ENCODE results near the gene KMT2B.
"Not testable (repeated sequence)": the region's sequence is repeated elsewhere in the genome, so short reads cannot be mapped to it uniquely, and the experiment has no call there.

The KMT2B gene, protein sequence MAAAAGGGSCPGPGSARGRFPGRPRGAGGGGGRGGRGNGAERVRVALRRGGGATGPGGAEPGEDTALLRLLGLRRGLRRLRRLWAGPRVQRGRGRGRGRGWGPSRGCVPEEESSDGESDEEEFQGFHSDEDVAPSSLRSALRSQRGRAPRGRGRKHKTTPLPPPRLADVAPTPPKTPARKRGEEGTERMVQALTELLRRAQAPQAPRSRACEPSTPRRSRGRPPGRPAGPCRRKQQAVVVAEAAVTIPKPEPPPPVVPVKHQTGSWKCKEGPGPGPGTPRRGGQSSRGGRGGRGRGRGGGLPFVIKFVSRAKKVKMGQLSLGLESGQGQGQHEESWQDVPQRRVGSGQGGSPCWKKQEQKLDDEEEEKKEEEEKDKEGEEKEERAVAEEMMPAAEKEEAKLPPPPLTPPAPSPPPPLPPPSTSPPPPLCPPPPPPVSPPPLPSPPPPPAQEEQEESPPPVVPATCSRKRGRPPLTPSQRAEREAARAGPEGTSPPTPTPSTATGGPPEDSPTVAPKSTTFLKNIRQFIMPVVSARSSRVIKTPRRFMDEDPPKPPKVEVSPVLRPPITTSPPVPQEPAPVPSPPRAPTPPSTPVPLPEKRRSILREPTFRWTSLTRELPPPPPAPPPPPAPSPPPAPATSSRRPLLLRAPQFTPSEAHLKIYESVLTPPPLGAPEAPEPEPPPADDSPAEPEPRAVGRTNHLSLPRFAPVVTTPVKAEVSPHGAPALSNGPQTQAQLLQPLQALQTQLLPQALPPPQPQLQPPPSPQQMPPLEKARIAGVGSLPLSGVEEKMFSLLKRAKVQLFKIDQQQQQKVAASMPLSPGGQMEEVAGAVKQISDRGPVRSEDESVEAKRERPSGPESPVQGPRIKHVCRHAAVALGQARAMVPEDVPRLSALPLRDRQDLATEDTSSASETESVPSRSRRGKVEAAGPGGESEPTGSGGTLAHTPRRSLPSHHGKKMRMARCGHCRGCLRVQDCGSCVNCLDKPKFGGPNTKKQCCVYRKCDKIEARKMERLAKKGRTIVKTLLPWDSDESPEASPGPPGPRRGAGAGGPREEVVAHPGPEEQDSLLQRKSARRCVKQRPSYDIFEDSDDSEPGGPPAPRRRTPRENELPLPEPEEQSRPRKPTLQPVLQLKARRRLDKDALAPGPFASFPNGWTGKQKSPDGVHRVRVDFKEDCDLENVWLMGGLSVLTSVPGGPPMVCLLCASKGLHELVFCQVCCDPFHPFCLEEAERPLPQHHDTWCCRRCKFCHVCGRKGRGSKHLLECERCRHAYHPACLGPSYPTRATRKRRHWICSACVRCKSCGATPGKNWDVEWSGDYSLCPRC (N-terminal part only)

DNA sequence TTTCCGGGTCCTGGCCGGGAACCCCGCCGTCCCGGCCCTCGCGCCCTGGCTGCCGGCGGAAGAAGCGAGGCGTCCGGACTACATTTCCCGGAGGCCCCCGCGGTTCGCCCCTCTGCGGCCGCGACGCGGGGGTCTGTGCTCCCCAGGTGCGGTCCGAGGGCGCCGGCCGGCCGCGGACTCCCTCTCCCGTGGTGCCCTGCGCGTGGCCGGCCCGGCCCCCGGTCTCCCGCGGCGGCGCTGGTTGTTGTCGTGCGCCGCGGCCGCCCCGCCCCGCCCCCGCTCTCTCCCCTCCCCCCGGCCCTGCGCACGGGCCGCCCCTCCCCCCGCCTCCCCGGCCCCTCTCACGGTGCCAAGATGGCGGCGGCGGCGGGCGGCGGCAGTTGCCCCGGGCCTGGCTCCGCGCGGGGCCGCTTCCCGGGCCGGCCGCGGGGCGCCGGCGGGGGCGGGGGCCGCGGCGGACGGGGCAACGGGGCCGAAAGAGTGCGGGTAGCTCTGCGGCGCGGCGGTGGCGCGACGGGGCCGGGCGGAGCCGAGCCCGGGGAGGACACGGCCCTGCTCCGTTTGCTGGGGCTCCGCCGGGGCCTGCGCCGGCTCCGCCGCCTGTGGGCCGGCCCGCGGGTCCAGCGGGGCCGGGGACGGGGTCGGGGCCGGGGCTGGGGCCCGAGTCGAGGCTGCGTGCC, at the start of gene KMT2B:
TSS of gene KMT2B (plus strand) at position 339 of the 680 bp plus-strand sequence. CDS start at position 355, 16 bp downstream.
- DNase-seq (ENCODE audit: insufficient read length, low spot score) (peak; percentile 97), FAIRE-seq (no peak)

DNA sequence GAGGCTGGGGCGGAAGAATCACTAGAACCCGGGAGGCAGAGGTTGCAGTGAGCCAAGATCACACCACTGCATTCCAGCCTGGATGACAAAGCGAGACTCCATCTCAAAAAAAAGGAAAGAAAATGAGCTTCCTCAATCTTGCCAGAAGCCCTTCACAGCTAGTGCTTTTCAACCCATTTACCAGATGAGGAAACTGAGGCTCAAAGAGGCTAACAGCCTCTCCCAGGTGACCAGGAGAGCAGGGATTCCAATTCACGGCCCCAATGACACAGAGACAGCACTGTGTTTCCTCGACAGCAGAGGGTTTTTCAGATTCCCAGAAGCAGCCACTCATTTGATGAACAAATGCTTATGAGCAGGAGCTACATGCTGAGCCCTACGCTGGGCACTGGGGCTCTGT, 48.2 kb upstream of the KMT2B start:
- no peak for DNase-seq (ENCODE audit: insufficient read length, low spot score)
- FAIRE-seq = no peak

DNA sequence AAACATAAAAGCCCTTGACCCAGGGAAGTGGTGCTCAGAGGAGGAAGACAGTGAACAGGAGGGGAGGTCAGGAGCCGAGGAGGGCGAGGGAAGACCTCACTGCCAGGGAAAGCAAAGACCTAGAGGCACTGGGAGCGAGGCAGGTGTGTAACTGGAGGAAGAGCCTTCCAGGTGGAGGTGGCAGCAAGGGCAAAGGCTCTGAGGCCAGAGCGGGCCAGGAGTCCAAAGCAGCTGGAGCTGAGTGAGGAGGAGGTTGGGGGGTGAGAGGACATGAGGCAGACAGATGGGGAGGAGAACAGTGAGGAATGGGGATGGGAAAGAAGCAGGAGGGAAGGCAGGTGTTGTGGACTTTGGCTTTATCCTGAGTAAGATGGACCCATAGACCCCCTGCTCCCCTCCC, 47.8 kb upstream of the KMT2B start:
- no peak for FAIRE-seq
- no peak for DNase-seq (ENCODE audit: insufficient read length, low spot score)

DNA sequence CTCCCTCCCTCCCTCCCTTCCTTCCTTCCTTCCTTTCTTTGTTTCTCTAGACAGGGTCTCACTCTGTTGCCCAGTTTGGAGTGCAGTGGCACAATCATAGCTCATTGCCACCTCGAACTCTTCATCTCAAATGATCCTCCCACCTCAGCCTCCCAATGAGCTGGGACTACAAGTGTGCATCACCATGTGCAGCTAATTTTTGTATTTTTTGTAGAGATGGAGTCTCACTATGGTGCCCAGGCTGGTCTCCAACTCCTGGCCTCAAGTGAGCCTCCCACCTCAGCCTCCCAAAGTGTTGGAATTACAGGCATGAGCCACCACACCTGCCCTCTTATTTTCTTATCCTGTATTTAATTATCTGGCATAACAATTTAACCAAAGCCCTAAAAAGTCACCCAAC, 47.1 kb upstream of the KMT2B start:
- DNase-seq (ENCODE audit: insufficient read length, low spot score) (no peak), FAIRE-seq (no peak)

DNA sequence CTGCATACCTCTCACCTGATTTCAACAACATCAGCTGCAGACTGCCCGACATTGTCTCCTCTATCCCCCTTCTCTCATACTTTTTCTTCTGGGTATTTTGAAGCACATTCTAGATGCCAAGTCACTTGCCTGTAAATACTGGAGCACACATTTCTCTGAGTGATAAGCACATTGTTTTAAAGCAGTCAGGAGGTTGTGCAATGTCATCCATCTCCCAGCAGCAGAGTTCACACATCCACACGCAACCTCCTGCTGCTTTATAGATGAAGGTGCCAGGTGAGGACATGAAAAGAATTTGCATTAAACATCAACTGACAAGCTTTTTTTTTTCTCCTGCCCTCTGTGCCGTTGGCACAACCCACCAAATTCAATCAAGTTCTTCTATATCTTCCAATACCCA, 46.0 kb upstream of the KMT2B start:
- DNase-seq (ENCODE audit: insufficient read length, low spot score) (no peak), FAIRE-seq (no peak)

DNA sequence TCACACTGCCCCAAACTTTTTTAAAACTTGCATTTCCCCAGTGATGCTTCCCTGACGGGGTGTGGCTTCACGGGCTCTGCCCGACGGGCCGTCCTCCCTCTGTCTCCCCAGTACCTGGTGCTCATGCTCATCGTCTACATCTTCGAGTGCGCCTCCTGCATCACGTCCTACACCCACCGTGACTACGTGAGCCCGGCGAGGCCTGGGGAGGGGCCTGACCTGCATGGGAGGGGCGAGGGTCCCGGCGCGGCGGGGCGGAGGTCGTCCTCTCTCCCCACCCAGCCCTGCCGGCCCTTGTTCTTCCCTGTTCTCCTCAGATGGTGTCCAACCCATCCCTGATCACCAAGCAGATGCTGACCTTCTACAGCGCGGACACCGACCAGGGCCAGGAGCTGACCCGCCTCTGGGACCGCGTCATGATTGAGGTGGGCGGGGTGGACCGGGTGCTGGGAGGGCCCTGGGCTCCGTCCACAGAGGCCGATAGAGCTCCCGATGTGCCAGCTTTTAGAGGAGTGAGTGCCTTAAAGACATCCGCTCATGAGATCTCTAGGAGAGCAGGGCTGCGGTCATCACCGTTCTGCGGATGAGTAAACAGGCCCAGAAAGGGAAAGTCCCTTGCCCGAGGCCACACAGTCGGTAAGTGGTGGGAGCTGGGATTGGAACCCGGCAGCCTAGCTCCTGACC, 44.5 kb upstream of the KMT2B start:
- peak; percentile 68 for FAIRE-seq
- no peak for DNase-seq (ENCODE audit: insufficient read length, low spot score)

DNA sequence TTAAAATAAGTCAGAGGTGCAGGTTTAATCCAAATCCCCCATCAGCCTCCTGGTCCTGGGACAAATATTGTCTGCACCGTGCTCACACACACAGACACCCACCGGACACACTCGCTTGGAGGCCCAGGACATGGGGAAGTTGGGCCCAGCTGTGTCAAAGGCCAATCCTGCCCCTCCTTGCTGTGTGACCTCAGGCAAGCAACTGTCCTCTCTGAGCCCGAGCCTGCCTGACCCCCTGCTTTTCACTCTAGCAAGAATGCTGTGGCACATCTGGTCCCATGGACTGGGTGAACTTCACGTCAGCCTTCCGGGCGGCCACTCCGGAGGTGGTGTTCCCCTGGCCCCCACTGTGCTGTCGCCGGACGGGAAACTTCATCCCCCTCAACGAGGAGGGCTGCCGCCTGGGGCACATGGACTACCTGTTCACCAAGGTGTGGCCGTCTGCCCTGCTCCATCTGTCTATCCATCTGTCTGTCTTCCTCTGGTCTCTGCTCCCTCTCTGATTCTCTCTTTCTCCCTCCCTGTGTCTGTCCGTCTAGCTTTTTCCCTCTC, 42.1 kb upstream of the KMT2B start:
- FAIRE-seq (no peak), DNase-seq (ENCODE audit: insufficient read length, low spot score) (no peak)

DNA sequence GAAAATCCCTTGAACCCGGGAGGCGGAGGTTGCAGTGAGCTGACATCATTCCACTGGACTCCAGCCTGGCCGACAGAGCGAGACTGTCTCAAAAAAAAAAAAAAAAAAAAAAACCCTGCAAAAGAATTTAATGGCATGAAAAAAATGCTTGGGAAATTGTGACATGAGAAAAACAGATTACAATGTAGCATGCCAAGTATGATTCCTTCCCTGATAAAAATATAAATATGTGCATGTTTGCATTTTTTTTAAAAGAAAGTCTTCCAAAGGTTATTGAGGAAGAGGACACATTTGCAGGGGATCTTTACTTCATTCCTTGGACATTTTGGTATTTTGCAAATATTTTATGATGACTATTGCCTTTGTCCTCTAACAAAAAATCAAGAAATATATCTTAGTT, 28.0 kb upstream of the KMT2B start:
- FAIRE-seq (no peak), DNase-seq (ENCODE audit: insufficient read length, low spot score) (no peak)

DNA sequence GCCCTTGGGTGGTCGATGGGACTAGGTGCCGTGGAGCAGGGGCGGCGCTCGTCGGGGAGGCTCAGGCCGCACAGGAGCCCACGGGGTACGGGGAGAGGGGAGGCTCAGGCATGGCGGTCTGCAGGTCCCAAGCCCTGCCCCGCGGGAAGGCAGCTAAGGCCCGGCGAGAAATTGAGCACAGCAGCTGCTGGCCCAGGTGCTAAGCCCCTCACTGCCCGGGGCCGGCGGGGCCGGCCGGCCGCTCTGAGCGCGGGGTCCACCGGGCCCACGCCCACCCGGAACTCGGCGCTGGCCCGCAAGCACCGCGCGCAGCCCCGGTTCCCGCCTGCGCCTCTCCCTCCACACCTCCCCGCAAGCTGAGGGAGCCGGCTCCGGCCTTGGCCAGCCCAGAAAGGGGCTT, 26.7 kb upstream of the KMT2B start:
- FAIRE-seq; DNase-seq (ENCODE audit: insufficient read length, low spot score): not testable (repeated sequence)

DNA sequence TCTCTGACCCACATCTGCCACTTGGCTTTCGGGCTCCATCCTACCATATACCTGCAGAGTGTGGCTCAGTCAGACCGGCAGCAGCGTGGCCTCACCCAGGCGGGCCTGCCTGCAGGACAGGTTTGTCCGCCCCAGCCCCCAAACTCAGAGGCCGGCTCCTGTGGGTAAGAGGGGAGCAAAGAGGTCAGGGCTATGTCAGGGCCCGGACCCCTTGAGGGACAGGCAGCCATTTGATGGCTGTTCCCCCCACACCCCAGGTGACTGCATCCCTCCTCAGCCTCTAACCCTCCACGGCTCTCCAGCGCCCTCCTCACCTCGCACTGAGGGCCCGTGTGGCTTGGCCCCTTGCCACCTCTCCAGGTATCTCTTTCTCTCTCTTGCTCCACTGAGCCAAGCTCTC, 25.8 kb upstream of the KMT2B start:
- DNase-seq (ENCODE audit: insufficient read length, low spot score) (no peak), FAIRE-seq (no peak)

DNA sequence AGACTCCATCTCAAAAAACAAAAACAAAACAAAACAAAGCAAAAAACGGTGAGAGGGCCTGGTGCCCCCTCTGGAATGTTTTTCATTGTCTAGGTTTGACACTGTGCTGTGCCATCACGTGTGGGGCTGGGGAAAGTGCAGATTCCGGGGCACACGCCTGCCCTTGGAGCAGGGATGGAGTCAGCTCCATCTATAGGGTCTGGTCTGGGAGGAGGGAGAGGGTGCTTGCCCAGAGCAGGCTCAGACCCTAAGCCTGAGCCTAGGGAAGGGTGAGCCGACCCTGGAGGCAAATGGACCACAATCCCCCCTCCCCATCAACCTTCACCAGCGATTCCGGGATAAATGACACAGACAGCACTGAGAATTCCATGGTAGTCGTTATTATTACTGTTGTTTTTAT, 24.4 kb upstream of the KMT2B start:
- no peak for DNase-seq (ENCODE audit: insufficient read length, low spot score)
- no peak for FAIRE-seq

DNA sequence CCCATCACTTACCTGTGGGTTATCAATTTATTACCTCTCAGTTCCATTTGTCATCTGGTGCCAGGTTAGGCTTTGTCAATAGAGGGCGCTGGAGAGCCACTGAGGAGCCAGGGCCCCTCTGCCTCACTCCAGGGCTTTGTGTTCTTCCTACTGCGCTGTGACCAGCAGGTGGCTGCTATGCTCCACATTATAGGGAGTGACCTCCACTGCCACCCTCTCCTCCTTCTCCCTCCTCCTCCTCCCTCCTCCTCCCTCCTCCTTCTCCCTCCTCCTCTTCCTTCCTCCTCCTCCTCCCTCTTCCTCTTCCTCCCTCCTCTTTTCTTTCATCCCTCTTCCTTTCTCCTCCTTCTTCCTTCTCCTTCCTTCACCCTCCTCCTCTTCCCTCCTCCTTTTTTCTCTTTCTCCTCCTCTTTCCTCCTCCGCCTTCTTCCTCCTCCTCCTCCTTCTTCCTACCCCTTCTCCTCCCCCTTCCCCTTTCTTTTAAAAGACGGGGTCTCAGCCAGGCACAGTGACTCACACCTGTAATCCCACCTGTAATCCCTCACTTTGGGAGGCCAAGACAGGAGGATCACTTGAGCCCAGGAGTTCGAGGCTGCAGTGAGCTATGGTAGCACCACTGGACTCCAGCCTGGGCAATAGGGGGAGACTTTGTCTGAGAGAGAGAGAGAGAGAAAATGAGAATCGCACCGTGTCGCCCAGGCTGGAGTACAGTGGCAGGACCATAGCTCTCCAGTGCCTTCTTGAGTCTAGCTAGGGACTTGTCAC, 23.8 kb upstream of the KMT2B start:
- DNase-seq (ENCODE audit: insufficient read length, low spot score) = peak; percentile 92
- peak; percentile 93 for FAIRE-seq

DNA sequence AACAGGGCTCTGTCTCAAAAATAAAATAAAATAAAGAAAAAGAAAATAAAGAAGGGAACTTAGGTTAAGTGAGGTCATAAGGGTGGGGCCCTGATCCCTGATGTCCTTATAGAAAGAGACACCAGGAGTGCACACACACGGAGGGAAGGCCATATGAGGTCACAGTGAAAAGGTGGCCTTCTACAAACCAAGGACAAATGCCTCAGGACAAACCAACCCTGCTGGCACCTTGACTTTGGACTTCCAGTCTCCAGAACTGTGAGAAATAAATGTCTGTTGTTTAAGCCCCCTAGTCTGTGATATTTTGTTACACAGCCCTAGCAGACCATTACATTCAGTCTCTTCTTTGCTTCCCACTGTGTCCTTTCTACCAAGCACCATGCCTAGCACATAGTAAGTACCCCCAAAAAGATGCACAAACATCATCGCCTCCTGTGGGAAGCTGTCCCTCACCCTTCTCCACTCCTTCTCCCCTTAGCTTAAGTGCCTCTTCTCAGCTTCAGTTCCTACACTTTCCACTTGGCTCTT, 21.8 kb upstream of the KMT2B start:
- no peak for FAIRE-seq
- no peak for DNase-seq (ENCODE audit: insufficient read length, low spot score)

DNA sequence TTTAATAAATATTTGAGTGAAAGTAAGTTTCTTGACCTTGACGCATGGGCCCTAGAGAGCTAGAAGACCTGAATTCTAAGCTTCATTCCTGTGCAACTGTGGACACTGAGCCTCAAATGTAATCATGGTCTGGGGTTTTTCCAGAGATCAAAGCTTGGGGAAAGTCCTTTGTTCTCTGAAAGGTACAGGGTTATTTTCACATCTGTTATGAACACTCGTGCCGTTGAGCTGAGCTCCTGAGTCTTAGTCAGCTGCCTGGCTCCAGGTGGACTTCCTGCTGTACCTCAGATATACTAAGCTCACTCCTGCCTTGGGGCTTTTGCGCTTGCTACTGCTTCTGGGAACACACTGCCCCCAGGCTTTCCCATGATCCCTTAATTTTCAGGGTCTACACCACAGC, 21.0 kb upstream of the KMT2B start:
- DNase-seq (ENCODE audit: insufficient read length, low spot score) = no peak
- peak; percentile 58 for FAIRE-seq

DNA sequence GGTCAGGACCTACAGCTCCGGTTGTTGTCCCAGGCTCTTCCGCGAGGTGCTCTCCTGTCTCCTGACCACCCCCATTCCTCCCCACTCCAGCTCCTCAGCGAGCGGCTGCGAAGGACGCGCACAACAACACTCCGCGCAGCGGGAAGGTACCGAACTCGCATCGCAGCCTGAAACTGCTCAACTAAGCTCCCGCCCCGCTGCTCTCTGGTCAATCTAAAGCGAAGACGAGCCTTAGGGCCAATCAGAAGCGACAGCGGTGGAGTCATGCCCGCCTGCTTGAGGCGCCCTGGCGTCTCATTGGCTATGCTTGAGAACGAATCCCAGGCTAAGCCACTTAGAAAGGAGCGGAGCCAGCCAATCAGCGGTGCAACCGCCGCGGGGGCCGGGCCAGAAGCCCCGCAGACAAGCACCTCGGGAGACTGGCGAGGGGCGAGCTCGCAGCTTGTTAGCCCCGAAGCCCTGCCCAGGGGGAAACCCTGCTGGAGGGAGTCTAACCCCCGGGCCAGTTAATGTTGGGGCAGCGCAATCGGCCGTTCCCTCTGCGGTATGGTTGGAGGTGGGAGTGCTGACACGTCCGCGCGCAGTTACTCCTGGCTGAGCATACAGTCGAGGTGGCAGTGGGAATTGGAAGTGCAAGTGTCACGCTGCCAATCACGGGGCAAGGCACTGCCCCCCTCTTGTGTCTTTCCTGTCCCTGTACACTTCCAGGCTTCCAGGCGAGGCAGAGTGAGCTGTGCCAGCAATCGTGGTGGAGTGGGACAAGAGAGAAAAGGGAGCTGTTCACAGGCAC, 15.4 kb upstream of the KMT2B start:
- DNase-seq (ENCODE audit: insufficient read length, low spot score) (peak; percentile 88), FAIRE-seq (peak; percentile 99)

DNA sequence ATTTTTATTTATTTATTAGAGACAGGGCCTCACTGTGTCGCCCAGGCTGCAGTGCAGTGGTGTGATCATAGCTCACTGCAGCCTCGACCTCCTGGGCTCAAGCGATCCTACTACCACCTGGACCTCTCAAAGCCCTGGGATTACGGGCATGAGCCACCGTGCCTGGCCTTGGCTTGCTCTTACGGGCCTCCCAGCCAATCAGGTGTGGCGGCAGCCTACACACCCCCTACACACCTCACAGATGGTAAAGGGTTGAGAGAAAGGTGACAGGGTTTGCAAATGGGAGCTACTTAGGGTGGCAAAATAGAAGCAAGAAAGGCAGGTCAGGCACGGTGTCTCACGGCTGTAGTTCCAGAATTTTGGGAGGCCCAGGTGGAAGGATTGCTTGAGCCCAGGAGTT, 14.5 kb upstream of the KMT2B start:
- FAIRE-seq (no peak), DNase-seq (ENCODE audit: insufficient read length, low spot score) (no peak)

DNA sequence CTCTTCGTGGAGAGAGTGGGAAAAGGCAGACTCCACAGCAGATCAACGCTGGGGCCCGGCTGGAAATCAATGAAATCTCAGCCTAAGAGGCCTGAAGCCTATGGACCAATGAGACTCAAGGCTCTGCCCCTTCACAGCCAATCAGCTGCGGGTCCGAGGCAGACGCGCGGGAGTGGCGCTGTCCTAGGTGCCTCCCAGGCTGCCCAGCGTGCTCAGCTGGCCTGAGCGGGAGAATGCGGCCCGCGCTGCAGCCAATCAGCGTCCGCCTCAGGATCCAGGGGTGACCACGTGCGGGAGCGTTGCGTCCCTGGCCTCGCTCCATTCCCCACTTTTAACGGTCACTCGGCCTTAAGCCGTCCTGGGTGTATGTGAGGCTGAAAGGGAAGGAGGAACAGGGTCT, 13.6 kb upstream of the KMT2B start, which contains the start of gene ZBTB32:
TSS of gene ZBTB32 (plus strand) at position 341 of the 400 bp plus-strand sequence. CDS start 10,069 bp downstream, outside the sequence.
- FAIRE-seq = no peak
- DNase-seq (ENCODE audit: insufficient read length, low spot score) = no peak

DNA sequence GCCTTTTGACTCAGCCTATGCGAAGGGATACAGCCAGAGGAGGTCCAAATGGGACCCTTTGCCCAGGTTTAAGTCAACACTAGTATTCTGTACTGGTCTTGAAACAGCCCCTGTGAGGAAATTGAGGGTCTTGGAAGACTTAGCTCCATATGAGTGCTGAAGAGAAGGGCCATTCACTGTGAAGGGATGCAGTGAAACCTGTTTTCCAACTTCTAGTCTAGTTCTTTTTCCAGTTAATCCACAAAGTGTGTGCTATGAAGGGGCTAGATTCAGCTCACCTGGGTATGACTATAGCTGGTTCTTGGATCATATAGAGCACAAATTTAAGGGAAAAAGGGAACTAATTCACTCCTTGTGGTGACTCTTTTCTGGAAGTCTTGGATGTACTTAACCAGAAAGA, 9.4 kb upstream of the KMT2B start:
- FAIRE-seq (no peak), DNase-seq (ENCODE audit: insufficient read length, low spot score) (no peak)
